H7 (cell line): Measurements from ENCODE around the gene RRAGD. TPM values are rescaled to one million over a fixed set of nuclear protein-coding genes. Genes with fewer than 3 reads are reported as not detected.
"Not testable (repeated sequence)": the region's sequence is repeated elsewhere in the genome, so short reads cannot be mapped to it uniquely, and the experiment has no call there.

Experiments used
- DNase-seq: peaks from one replicate; pipeline ENCODE4 v3.0.0; 2012
- H3K27me3 ChIP-seq: 2 replicates; pipeline ENCODE4 v1.6.0; 2011; ENCODE audit warnings: mild to moderate bottlenecking, low read length; ENCODE audit not compliant: control insufficient read depth, insufficient read depth
- H3K36me3 ChIP-seq: replicated peaks from 2 replicates; pipeline ENCODE4 v1.5.1; 2011; ENCODE audit warnings: low read length; ENCODE audit not compliant: control insufficient read depth, insufficient read depth
- H3K4me3 ChIP-seq: 2 replicates; pipeline ENCODE4 v1.5.1; 2011; ENCODE audit warnings: low read depth, mild to moderate bottlenecking, control low read depth, low read length, moderate library complexity; ENCODE audit not compliant: insufficient read depth
- total RNA-seq: library from RNA; depleted of rRNA; stranded (reverse); fragments of >200 nt; shearing (Covaris generic); gene quantifications from 2 replicates; pipeline ENCODE4 v1.2.3, GENCODE V29; 2014

RRAGD gene
- total RNA-seq, 1 experiment from 2014 or later: 16.0 TPM

GRCh38 chr6:89402776-89403175, 9.3 kb downstream of the RRAGD start:
- Histone ChIP-seq H3K4me3 (no peak overlapping the region), H3K27me3 (no peaks in the 10 kb centered on the region; the same call in 1 of the 2 replicates), H3K36me3 (no peaks in the 10 kb centered on the region)
- no peak for DNase-seq

GRCh38 chr6:89400912-89401399, 11.1 kb downstream of the RRAGD start:
- no peaks in the 10 kb centered on the region for H3K27me3 ChIP-seq
- no peak for DNase-seq
- H3K4me3 ChIP-seq: no peak overlapping the region
- H3K36me3 ChIP-seq: no peaks in the 10 kb centered on the region

GRCh38 chr6:89400050-89400449, 12.0 kb downstream of the RRAGD start:
- no peak overlapping the region for H3K4me3 ChIP-seq
- H3K27me3 ChIP-seq: no peaks in the 10 kb centered on the region
- H3K36me3 ChIP-seq: no peaks in the 10 kb centered on the region
- DNase-seq: no peak

GRCh38 chr6:89398762-89399525, 13.1 kb downstream of the RRAGD start:
- H3K36me3 ChIP-seq: no peaks in the 10 kb centered on the region
- H3K27me3 ChIP-seq: no peaks in the 10 kb centered on the region
- H3K4me3 ChIP-seq: no peak overlapping the region
- DNase-seq: no peak

- not testable (repeated sequence) for H3K36me3 ChIP-seq, H3K27me3 ChIP-seq, DNase-seq, H3K4me3 ChIP-seq
Measured at GRCh38 chr6:89397884-89398283, 14.2 kb downstream of the RRAGD start.

GRCh38 chr6:89393659-89394058, 18.4 kb downstream of the RRAGD start:
- H3K36me3 ChIP-seq: no peaks in the 10 kb centered on the region
- H3K4me3 ChIP-seq: no peak overlapping the region
- no peak for DNase-seq
- no peaks in the 10 kb centered on the region for H3K27me3 ChIP-seq

GRCh38 chr6:89392823-89393222, 19.2 kb downstream of the RRAGD start:
- H3K4me3 ChIP-seq: no peak overlapping the region
- DNase-seq: no peak
- no peaks in the 10 kb centered on the region for H3K27me3 ChIP-seq
- no peaks in the 10 kb centered on the region for H3K36me3 ChIP-seq

GRCh38 chr6:89388846-89389245, 23.2 kb downstream of the RRAGD start:
- Histone ChIP-seq H3K36me3 (no peaks in the 10 kb centered on the region), H3K27me3 (no peaks in the 10 kb centered on the region), H3K4me3 (no peak overlapping the region)
- no peak for DNase-seq

- H3K36me3 ChIP-seq: no peaks in the 10 kb centered on the region
- H3K27me3 ChIP-seq: no peaks in the 10 kb centered on the region
- no peak overlapping the region for H3K4me3 ChIP-seq
- no peak for DNase-seq
Measured at GRCh38 chr6:89387516-89388201, 24.4 kb downstream of the RRAGD start.

- Histone ChIP-seq H3K27me3 (no peaks in the 10 kb centered on the region), H3K36me3 (no peaks in the 10 kb centered on the region), H3K4me3 (no peak overlapping the region)
- DNase-seq: no peak
Measured at GRCh38 chr6:89386917-89387491, 25.1 kb downstream of the RRAGD start.

GRCh38 chr6:89385846-89386245, 26.2 kb downstream of the RRAGD start:
- Histone ChIP-seq H3K4me3 (no peak overlapping the region), H3K36me3 (no peaks in the 10 kb centered on the region), H3K27me3 (no peaks in the 10 kb centered on the region)
- DNase-seq: no peak

- H3K4me3 ChIP-seq: no peak overlapping the region
- H3K36me3 ChIP-seq: no peaks in the 10 kb centered on the region
- no peaks in the 10 kb centered on the region for H3K27me3 ChIP-seq
- no peak for DNase-seq
Measured at GRCh38 chr6:89385156-89385667, 26.9 kb downstream of the RRAGD start.

GRCh38 chr6:89381031-89381430, 31.0 kb downstream of the RRAGD start:
- Histone ChIP-seq H3K27me3 (no peaks in the 10 kb centered on the region), H3K36me3 (no peaks in the 10 kb centered on the region), H3K4me3 (no peak overlapping the region)
- no peak for DNase-seq

- no peaks in the 10 kb centered on the region for H3K36me3 ChIP-seq
- DNase-seq: no peak
- H3K27me3 ChIP-seq: no peaks in the 10 kb centered on the region
- H3K4me3 ChIP-seq: no peak overlapping the region
Measured at GRCh38 chr6:89379281-89379680, 32.8 kb downstream of the RRAGD start.

- no peak overlapping the region for H3K4me3 ChIP-seq
- H3K36me3 ChIP-seq: no peaks in the 10 kb centered on the region
- no peaks in the 10 kb centered on the region for H3K27me3 ChIP-seq
- no peak for DNase-seq
Measured at GRCh38 chr6:89378628-89379027, 33.4 kb downstream of the RRAGD start.
